T-helper 2 cell treated with Interferon-gamma antibody and Interleukin-4, amounts not matched to agents 100 ng/mL and 5 ng/mL, for 36 hours (primary cell): ENCODE data around the gene PDE4D. TPM values are rescaled to one million over a fixed set of nuclear protein-coding genes. Genes with fewer than 3 reads are reported as not detected.
"Not testable (repeated sequence)": the region's sequence is repeated elsewhere in the genome, so short reads cannot be mapped to it uniquely, and the experiment has no call there.

Experiments used
- intact Hi-C: fragments of 100-400 bp; cut with micrococcal nuclease; formaldehyde crosslinking; loops from one replicate; pipeline ENCODE4 v1.15.1; 2023
- total RNA-seq: library from RNA; stranded (reverse); gene quantifications from 2 replicates; pipeline ENCODE4 v1.2.3, GENCODE V29; 2022

The PDE4D gene
- total RNA-seq, 1 donor from 2014 or later: 60.2 TPM

- intact Hi-C loops: no loop called here
Measured at GRCh38 chr5:58963821-58964220, 929.7 kb downstream of the PDE4D start.

- intact Hi-C loops: no loop called here
Measured at GRCh38 chr5:58963361-58963760, 930.2 kb downstream of the PDE4D start.

GRCh38 chr5:58961631-58962280 is 931.8 kb downstream of the PDE4D start:
- intact Hi-C loops: no loop called here

DNA sequence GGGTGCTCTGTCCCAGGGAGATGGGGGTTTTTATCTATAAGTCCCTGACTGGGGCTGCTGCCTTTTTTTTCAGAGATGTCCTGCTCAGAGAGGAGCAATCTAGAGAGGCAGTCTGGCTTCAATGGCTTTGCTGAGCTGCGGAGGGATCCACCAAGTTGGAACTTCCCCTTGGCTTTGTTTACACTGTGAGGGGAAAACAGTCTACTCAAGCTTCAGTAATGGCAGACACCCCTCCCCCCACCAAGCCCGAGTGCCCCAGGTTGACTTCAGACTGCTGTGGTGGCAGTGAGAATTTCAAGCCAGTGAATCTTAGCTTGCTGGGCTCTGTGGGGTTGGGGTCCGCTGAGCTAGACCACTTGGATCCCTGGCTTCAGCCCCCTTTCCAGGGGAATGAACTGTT is 934.8 kb downstream of the PDE4D start:
- intact Hi-C loops: no loop called here

DNA sequence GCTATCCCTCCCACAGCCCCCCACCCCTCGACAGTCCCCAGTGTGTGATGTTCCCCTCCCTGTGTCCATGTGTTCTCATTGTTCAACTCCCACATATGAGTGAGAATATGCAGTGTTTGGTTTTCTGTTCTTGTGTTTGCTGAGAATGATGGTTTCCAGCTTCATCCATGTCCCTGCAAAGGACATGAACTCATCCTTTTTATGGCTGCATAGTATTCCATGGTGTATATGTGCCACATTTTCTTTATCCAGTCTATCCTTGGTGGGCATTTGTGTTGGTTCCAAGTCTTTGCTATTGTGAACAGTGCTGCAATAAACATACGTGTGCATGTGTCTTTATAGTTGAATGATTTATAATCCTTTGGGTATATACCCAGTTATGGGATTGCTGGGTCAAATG is 940.3 kb downstream of the PDE4D start:
- intact Hi-C loops: not testable (repeated sequence)

DNA sequence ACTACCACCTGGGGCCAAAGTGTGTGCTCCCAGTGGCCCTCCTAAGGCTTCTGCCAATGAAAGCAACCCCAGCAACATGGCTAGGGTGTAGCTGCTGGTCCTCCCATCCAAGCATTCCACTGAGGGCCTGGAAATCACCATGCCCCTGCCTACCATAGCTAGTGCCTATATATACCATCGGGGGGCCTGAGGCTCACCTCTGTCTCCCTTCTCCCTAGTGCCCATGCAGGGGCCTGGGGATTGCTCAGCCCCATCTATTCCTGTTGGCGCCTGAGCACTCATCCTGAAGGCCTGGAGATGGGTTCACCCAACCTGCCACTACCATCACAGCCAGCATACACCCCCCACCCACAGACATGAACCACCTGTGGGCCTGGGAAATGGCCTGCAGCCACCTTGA is 943.3 kb downstream of the PDE4D start:
- intact Hi-C loops: no loop called here

- intact Hi-C loops: no loop called here
Measured at GRCh38 chr5:58946230-58946629, 947.3 kb downstream of the PDE4D start.

DNA sequence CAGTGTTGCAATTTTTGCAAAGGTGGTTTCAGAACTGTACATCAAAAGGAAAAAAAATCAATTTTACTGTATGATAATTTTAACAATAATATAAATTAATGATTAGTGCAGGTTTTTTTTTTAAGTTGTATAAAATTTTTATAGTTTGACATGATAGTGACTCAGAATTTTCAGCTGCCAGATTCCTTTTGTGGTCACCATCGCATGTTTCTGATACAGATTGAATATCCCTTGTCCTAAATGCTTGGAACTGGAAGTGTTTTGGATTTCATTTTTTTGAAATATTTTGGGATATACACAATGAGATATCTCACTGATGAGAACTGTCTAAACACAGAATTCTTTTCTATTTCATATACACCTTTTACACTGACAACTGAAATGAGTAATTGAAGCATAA is 949.3 kb downstream of the PDE4D start:
- intact Hi-C loops: no loop called here

- intact Hi-C loops: no loop called here
Measured at GRCh38 chr5:58940446-58940845, 953.1 kb downstream of the PDE4D start.

GRCh38 chr5:58939664-58940063 is 953.9 kb downstream of the PDE4D start:
- intact Hi-C loops: no loop called here

- intact Hi-C loops: no loop called here
Measured at GRCh38 chr5:58938563-58939424, 954.7 kb downstream of the PDE4D start.

- intact Hi-C loops: no loop called here
Measured at GRCh38 chr5:58937031-58937681, 956.4 kb downstream of the PDE4D start.

GRCh38 chr5:58934629-58935097 is 958.9 kb downstream of the PDE4D start:
- intact Hi-C loops: no loop called here

- intact Hi-C loops: no loop called here
Measured at GRCh38 chr5:58933891-58934628, 959.5 kb downstream of the PDE4D start.

GRCh38 chr5:58932057-58932612 is 961.4 kb downstream of the PDE4D start:
- intact Hi-C loops: no loop called here

- intact Hi-C loops: no loop called here
Measured at GRCh38 chr5:58930520-58930919, 963.0 kb downstream of the PDE4D start.

DNA sequence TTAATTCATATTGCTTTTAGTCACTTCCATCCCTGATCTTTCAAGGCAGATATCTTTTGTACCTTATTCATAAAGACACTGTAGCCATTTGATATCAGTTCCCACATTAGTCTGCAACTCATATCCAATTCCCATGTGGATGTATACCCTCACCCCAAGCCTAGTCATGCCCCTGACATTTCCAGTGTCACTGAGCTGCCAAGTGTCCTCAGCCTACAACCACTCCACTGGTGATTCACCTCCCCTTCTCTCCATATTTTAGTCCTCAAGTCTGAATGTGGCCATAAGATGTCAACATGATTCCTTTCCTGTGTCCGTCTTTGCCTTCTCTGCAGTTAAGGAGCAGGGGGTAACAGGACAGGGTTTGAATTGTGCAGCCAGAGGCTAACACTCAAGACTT is 963.8 kb downstream of the PDE4D start:
- intact Hi-C loops: no loop called here

DNA sequence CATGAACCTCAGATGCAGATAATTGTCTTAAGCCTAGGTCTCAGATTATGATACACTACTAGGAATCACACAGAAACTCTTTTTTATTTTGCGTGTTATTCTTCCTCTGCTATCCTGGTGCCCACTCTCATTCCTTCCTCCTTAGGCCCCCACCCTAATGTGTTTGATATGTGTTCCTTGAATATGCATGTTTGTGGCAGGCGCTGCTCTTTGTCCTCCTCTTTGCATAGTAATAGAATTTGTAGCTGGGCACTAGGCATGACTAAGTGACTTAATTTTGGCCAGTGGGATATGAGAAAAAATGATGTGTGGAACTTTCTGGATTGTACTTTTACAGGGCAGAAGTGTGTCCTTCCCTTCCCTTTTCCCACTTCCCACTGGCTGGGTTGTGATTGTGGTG is 965.6 kb downstream of the PDE4D start:
- intact Hi-C loops: no loop called here

- intact Hi-C loops: no loop called here
Measured at GRCh38 chr5:58927181-58927580, 966.3 kb downstream of the PDE4D start.

DNA sequence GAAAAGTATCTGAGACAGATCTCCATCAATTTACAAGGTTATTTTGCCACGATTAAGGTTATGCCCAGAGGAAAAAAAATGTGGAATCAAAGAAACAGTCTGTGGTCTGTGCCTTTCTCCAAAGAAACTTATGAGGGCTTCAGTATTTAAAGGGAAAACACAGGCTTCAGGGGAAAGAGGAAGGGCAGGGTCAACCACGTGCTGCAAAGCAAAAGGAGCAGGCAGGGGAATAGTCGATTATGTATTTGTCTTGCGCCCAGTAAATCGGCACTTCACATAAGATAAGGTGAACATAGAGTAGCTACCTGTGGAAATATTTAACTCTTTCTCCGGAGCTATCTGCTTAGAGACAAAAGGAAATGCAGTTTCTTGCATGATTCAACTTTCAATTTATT is 967.0 kb downstream of the PDE4D start:
- intact Hi-C loops: no loop called here
